Loucy (cell line): ENCODE data around the gene TMEM184A.
A peak's percentile ranks its signal among the peaks of the same experiment; 100 is the strongest.

Experiments
- H2AFZ ChIP-seq: fragments of 200-600 bp; sonication (generic); 2 replicates; pipeline ENCODE4 v1.6.0; 2016; ENCODE audit warnings: antibody characterized with exemption, mild to moderate bottlenecking, low read length, moderate library complexity
- H3F3A ChIP-seq: fragments of 200-600 bp; 2 replicates; pipeline ENCODE4 v1.6.0; 2016; ENCODE audit warnings: antibody characterized with exemption, low read depth, mild to moderate bottlenecking
- H3K27me3 ChIP-seq: fragments of 200-600 bp; sonication (generic); 2 replicates; pipeline ENCODE4 v1.6.1; 2014; ENCODE audit warnings: low read length, mild to moderate bottlenecking; ENCODE audit not compliant: insufficient read depth, poor library complexity, severe bottlenecking
- H3K36me3 ChIP-seq: fragments of 200-600 bp; sonication (generic); 2 replicates; pipeline ENCODE4 v1.6.1; 2016; ENCODE audit warnings: low read length; ENCODE audit not compliant: insufficient read depth
- H3K4me1 ChIP-seq: fragments of 200-600 bp; sonication (generic); 2 replicates; pipeline ENCODE4 v1.5.1; 2014; ENCODE audit warnings: low read length, mild to moderate bottlenecking; ENCODE audit not compliant: insufficient read depth, poor library complexity, severe bottlenecking
- H3K4me2 ChIP-seq: fragments of 200-600 bp; sonication (generic); 2 replicates; pipeline ENCODE4 v1.6.0; 2014; ENCODE audit warnings: antibody characterized with exemption, low read length, low read depth, mild to moderate bottlenecking; ENCODE audit not compliant: poor library complexity, severe bottlenecking
- H3K4me3 ChIP-seq: fragments of 200-600 bp; sonication (generic); 2 replicates; pipeline ENCODE4 v1.5.1; 2014; ENCODE audit warnings: low read length, mild to moderate bottlenecking, mixed read lengths; ENCODE audit not compliant: poor library complexity, severe bottlenecking
- H3K79me2 ChIP-seq: fragments of 200-600 bp; sonication (generic); 2 replicates; pipeline ENCODE4 v1.6.1; 2014; ENCODE audit warnings: low read length; ENCODE audit not compliant: insufficient read depth
- H3K9ac ChIP-seq: fragments of 200-600 bp; sonication (generic); 2 replicates; pipeline ENCODE4 v1.6.0; 2014; ENCODE audit warnings: mild to moderate bottlenecking, low read depth, low read length, moderate library complexity; ENCODE audit not compliant: poor library complexity, severe bottlenecking
- H3K9me2 ChIP-seq: fragments of 200-600 bp; sonication (generic); replicated peaks from 2 replicates; pipeline ENCODE4 v1.6.1; 2016; ENCODE audit warnings: low read depth, low read length, mixed read lengths
- H3K9me3 ChIP-seq: fragments of 200-600 bp; sonication (generic); 2 replicates; pipeline ENCODE4 v1.6.1; 2014; ENCODE audit warnings: mild to moderate bottlenecking, antibody characterized with exemption, low read length, low read depth; ENCODE audit not compliant: insufficient read depth
- H4K20me1 ChIP-seq: fragments of 200-600 bp; sonication (generic); 2 replicates; pipeline ENCODE4 v1.6.0; 2014; ENCODE audit warnings: antibody characterized with exemption, low read length, mild to moderate bottlenecking; ENCODE audit not compliant: insufficient read depth, poor library complexity, severe bottlenecking
- EZH2phosphoT487 ChIP-seq: fragments of 200-600 bp; IDR thresholded peaks from 2 replicates; pipeline ENCODE4 v1.6.1; 2018; ENCODE audit warnings: antibody characterized with exemption, mild to moderate bottlenecking, moderate library complexity, borderline replicate concordance
- TF ChIP-seq, protein P1 (sequence below): fragments of 200-600 bp; sonication (generic); conservative IDR thresholded peaks from 2 replicates; pipeline ENCODE4 v1.5.1; 2014; ENCODE audit warnings: mild to moderate bottlenecking, antibody characterized with exemption, low read length

The TMEM184A gene

DNA sequence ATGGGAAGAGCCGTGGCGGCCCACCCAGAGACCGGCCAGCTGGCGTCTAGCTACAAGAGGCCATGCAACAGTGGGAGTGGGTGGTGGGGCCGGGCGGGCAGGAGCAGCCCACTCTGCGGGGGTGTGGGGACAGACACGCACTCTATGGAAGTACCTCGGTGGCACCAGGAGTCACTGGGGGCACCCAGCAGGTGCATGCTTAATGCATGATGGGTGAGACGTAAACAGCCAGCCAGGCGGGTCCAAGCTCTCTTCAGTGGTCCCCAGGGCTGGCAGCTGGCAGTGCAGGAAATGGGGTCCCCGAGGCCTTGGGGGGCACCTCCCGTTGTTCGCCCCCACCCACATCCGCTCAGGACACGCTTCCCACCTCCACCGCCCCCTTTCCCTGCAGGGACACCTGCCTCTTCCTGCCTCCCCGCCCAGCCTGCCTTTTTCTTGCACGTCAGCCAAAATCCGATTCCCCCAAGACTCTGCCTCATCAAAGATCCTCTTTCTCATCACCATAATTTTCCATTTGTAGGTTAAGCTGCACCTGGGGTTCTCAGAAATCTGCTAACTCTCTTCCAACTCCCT, 36.4 kb upstream of the TMEM184A start:
- peak overlapping the region; percentile 11 for H3K4me3 ChIP-seq
- no peaks in the 10 kb centered on the region for H3K9me2 ChIP-seq
- H3F3A ChIP-seq, result no peaks in the 10 kb centered on the region
- peak overlapping the region; percentile 1; the same call in 1 of the 2 replicates for H2AFZ ChIP-seq
- no peak overlapping the region for H3K9ac ChIP-seq
- no peaks in the 10 kb centered on the region for H3K4me1 ChIP-seq
- H3K27me3 ChIP-seq, result no peaks in the 10 kb centered on the region
- H3K36me3 ChIP-seq, result no peaks in the 10 kb centered on the region
- no peaks in the 10 kb centered on the region for H3K79me2 ChIP-seq
- H4K20me1 ChIP-seq, result no peaks in the 10 kb centered on the region
- peak overlapping the region; percentile 10 for H3K4me2 ChIP-seq
- H3K9me3 ChIP-seq, result no peaks in the 10 kb centered on the region
- no peak for TF ChIP-seq EZH2phosphoT487
- TF ChIP-seq, protein P1, sequence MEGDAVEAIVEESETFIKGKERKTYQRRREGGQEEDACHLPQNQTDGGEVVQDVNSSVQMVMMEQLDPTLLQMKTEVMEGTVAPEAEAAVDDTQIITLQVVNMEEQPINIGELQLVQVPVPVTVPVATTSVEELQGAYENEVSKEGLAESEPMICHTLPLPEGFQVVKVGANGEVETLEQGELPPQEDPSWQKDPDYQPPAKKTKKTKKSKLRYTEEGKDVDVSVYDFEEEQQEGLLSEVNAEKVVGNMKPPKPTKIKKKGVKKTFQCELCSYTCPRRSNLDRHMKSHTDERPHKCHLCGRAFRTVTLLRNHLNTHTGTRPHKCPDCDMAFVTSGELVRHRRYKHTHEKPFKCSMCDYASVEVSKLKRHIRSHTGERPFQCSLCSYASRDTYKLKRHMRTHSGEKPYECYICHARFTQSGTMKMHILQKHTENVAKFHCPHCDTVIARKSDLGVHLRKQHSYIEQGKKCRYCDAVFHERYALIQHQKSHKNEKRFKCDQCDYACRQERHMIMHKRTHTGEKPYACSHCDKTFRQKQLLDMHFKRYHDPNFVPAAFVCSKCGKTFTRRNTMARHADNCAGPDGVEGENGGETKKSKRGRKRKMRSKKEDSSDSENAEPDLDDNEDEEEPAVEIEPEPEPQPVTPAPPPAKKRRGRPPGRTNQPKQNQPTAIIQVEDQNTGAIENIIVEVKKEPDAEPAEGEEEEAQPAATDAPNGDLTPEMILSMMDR, result no peak

DNA sequence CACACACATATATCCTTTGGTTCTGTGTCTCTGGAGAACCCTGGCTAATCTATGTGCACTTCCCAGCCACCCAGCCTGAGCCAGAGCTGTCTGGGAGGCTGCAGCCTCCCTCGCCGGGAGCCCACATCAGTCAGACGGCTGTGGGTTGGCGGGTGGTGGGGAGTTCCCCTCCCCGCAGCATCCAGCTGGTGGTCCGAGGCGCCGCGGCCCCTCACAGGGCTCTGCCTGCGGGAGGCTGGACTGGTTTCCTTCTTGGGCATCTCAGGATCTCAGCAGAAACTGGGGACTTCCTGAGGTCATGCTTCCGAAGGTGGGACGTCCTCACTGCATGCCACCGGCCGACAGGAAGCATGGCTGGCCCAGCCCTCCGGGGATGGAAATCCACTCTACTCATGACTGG, 35.9 kb upstream of the TMEM184A start:
- H3K9ac ChIP-seq, result no peak overlapping the region
- peak overlapping the region; percentile 10 for H3K4me2 ChIP-seq
- no peaks in the 10 kb centered on the region for H4K20me1 ChIP-seq
- no peaks in the 10 kb centered on the region for H3F3A ChIP-seq
- no peaks in the 10 kb centered on the region for H3K79me2 ChIP-seq
- H2AFZ ChIP-seq, result peak overlapping the region; percentile 1; the same call in 1 of the 2 replicates
- H3K4me1 ChIP-seq, result no peaks in the 10 kb centered on the region
- no peaks in the 10 kb centered on the region for H3K27me3 ChIP-seq
- H3K36me3 ChIP-seq, result no peaks in the 10 kb centered on the region
- H3K4me3 ChIP-seq, result peak overlapping the region; percentile 11
- no peaks in the 10 kb centered on the region for H3K9me3 ChIP-seq
- H3K9me2 ChIP-seq, result no peaks in the 10 kb centered on the region
- TF ChIP-seq, protein P1, result no peak
- TF ChIP-seq EZH2phosphoT487, result no peak

GRCh38 chr7:1591396-1591795, 35.4 kb upstream of the TMEM184A start:
- no peaks in the 10 kb centered on the region for H3K4me1 ChIP-seq
- no peak overlapping the region for H3K9ac ChIP-seq
- H3K9me3 ChIP-seq, result no peaks in the 10 kb centered on the region
- H4K20me1 ChIP-seq, result no peaks in the 10 kb centered on the region
- TF ChIP-seq EZH2phosphoT487, result no peak
- TF ChIP-seq, protein P1, result no peak
- H2AFZ ChIP-seq, result peak overlapping the region; percentile 1; the same call in 1 of the 2 replicates
- no peaks in the 10 kb centered on the region for H3K27me3 ChIP-seq
- no peak overlapping the region for H3K4me3 ChIP-seq
- H3K9me2 ChIP-seq, result no peaks in the 10 kb centered on the region
- peak overlapping the region; percentile 10 for H3K4me2 ChIP-seq
- H3K79me2 ChIP-seq, result no peaks in the 10 kb centered on the region
- no peaks in the 10 kb centered on the region for H3F3A ChIP-seq
- H3K36me3 ChIP-seq, result no peaks in the 10 kb centered on the region
